HG03571 (cell line): Measurements from ENCODE around the gene RNF214.

Source experiments
- ATAC-seq: cut with Tn5 transposase; IDR thresholded peaks from one replicate; pipeline ENCODE4 v1.9.1; 2021; ENCODE audit not compliant: unreplicated experiment

RNF214 gene

GRCh38 chr11:117279711-117280376 lies 47.4 kb downstream of the RNF214 start:
- ATAC-seq = no peak

DNA sequence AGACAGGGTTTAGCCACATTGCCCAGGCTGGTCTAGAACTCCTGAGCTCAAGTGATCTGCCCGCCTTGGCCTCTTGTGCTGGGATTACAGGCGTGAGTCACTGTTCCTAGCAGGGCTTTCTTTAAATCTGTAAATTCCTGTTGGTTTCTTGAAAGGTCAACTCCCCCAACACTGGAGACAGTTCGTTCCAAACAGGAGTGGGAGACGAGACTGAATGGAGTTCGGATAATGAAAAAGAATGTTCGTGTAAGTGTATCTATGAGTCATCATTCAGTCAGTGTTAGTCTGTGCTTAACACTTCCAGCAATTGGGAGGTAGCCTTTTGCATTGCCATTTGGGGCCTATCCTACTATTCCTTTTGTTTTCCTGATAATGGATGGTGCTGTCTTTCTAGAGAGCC lies 48.7 kb downstream of the RNF214 start:
- ATAC-seq = no peak

GRCh38 chr11:117281869-117282268 lies 49.4 kb downstream of the RNF214 start:
- ATAC-seq = no peak

DNA sequence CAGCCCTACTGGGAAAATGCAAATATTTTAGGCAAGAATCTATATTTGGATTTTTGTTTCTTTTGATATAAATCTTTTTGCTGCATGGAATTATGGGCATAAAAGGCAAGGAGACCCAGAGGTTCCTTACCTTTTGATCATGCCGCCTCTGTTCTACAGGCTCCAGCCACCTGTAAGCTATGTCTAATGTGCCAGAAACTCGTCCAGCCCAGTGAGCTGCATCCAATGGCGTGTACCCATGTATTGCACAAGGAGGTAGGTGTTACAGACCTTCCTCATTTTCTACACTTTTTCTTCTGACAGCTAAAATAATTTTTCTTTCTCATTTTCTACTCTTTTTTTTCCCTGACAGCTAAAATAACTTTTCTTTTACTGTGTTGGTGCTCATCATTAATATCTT lies 50.5 kb downstream of the RNF214 start:
- ATAC-seq = no peak

DNA sequence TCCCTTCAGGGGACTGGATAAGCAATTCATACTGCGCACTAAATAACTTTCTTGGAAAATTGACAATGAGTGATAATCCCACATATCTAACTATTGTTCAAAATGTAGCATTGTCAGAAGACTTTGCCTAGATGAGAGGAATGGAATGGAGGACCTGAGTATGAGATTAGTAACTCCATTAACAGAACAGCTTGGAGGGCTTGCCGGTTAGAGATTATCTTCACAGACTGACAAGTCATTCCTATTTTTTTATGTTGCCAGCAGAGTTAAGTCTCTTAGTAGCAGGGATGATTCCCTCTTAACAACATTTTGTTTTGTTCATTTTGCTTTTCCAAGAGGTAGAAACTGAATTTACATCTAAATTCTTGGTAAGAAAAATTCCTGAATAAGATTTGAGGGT lies 51.6 kb downstream of the RNF214 start:
- ATAC-seq = no peak

DNA sequence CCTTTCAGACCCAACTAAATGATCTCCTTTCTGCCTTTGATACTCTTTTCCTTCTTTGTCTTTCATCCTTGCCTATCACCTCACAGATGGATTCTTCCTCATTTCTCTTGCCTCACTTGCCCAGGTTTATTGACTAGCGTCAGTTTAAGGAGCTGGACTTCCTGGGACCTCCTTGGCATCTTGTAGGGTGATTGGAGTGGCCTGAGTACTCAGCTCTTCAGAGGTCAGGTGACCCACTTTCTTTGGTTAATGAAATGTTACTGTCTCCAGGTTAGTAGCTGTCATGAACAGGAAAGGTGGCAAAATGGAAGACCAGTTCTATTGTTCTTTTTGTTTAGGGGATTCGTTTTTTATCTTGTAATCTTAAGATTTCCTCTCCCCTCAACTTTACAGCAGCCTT lies 54.1 kb downstream of the RNF214 start:
- no peak for ATAC-seq

GRCh38 chr11:117287668-117288067 lies 55.2 kb downstream of the RNF214 start:
- no peak for ATAC-seq

GRCh38 chr11:117289795-117290194 lies 57.3 kb downstream of the RNF214 start:
- ATAC-seq = no peak

DNA sequence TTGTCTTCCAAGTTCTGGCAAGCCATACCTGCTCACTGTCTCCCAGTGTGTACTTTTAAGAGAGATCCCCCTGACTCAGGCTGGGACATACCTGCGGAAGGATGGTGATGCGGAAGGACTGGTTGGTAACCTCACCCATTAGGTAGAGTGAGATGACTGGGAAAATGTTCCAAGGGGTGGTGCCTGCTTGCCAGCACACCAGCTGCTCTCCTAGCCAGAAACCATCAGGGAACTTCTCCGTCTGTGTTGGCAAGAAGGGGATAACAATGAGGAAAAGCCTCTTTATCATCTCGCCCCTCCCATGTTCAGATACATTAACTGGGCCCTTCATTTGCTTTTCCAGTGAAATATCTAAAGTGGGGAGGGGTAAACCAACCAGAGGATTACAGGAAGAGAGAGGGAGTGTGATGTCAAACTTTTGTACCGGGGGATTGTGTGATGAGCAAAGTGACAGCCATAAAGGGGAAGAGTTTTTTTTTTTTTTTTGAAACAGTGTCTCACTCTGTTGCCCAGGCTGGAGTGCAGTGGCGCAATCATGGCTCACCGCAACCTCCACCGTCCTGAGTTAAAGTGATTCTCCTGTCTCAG lies 58.4 kb downstream of the RNF214 start, which contains the start of gene BACE1-AS:
BACE1-AS (plus strand) TSS at position 538 of the 588 bp plus-strand sequence.
- no peak for ATAC-seq

DNA sequence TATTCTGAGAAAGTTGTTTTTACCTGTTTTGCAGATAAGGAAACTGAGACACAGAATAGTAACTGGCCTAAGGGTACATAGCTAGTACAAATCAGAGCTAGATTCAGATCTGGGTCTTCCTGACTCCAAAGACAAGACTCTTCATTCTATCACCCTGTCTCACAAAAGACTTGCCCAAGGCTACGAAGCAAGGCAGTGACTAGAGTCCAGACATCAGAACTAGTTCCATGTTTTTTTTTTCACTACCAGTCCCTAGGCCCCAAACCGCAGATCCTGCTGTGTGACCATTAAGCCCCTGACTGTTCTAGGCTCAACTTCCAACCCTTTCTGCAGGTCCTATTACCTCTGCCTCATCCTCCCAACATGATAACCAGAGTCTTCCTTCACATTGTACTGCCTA lies 60.1 kb downstream of the RNF214 start:
- no peak for ATAC-seq

- no peak for ATAC-seq
These were observed 63.1 kb downstream of the RNF214 start for GRCh38 chr11:117295438-117296137.

- no peak for ATAC-seq
These were observed 64.4 kb downstream of the RNF214 start for GRCh38 chr11:117296881-117297280.

DNA sequence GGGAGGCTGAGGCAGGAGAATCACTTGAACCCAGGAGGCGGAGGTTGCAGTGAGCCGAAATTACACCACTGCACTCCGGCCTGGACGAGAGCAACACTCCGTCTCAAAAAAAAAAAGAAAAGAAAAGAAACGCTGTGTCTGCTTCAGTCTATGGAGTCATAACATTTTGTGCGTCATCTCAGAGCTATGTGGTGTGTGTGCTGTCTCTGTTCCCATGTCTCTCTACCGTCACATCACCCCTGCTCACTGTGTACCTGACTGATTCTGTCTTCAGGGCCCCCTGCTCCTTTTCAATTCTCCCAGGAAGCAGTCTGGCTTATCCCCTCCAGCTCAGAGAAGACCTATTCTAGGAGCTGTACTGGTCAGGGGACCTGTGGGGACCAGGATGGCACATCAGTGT lies 65.7 kb downstream of the RNF214 start:
- no peak for ATAC-seq

GRCh38 chr11:117299351-117300282 lies 67.1 kb downstream of the RNF214 start:
- ATAC-seq = no peak

DNA sequence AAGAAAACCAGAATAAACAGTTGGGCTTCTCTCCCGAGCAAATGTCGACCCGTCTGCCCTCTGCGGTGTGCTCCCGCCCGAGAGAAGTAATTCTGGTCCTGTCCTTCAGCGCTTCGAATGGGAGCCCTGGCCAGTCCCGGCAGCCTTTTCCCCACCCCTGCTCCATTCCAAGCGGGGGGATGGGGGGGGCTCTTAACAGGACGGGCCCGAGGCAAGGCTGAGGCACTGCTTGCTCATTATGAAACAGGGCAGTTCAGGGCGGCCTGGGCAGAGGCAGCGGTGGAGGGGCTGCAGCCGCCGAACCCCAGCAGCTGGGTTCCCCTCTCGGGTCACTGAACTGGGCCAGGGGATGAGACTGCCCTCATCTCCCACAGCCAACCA lies 67.8 kb downstream of the RNF214 start:
- no peak for ATAC-seq

GRCh38 chr11:117300773-117301172 lies 68.3 kb downstream of the RNF214 start:
- no peak for ATAC-seq

GRCh38 chr11:117302228-117302627 lies 69.8 kb downstream of the RNF214 start:
- ATAC-seq = no peak

DNA sequence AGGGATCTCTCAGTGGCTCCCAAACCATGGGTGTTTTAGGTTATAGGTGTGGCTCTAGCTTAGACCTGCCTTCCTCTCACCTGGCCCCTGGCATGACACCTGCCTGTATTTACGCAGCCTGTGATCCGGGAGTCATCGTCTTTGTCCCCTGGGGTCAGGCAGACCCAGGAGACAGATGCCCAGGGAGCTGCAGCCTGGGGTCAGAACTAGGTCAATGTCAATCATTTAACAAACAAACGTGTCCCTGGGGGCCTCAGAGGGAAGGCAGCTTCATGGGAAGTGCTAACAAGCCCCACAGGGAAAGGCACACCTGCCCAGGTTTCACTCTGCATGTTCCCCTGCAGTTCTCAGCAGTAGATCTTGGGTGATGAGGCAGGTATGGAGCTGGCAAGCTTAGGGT lies 70.6 kb downstream of the RNF214 start:
- ATAC-seq = no peak

GRCh38 chr11:117303646-117304315 lies 71.3 kb downstream of the RNF214 start:
- ATAC-seq = no peak

- ATAC-seq = no peak
These were observed 72.7 kb downstream of the RNF214 start for GRCh38 chr11:117305145-117305544.

GRCh38 chr11:117309310-117309709 lies 76.8 kb downstream of the RNF214 start:
- no peak for ATAC-seq
